ENCODE data around the gene CRTAC1. TPM values are rescaled to one million over a fixed set of nuclear protein-coding genes. Genes with fewer than 3 reads are reported as not detected.

The CRTAC1 gene
- total RNA-seq, 1 donor from 2014 or later: 128 TPM

GRCh38 chr10:97889461-97890265 lies 140.8 kb downstream of the CRTAC1 start:
- TF ChIP-seq, protein P1, sequence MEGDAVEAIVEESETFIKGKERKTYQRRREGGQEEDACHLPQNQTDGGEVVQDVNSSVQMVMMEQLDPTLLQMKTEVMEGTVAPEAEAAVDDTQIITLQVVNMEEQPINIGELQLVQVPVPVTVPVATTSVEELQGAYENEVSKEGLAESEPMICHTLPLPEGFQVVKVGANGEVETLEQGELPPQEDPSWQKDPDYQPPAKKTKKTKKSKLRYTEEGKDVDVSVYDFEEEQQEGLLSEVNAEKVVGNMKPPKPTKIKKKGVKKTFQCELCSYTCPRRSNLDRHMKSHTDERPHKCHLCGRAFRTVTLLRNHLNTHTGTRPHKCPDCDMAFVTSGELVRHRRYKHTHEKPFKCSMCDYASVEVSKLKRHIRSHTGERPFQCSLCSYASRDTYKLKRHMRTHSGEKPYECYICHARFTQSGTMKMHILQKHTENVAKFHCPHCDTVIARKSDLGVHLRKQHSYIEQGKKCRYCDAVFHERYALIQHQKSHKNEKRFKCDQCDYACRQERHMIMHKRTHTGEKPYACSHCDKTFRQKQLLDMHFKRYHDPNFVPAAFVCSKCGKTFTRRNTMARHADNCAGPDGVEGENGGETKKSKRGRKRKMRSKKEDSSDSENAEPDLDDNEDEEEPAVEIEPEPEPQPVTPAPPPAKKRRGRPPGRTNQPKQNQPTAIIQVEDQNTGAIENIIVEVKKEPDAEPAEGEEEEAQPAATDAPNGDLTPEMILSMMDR (IDR thresholded peaks at IDR 0.05): no peak
- DNase-seq (peak; percentile 89), ATAC-seq (peak; percentile 50)
- intact Hi-C loops (cut with DNase I): no loop called here
- Histone ChIP-seq H3K36me3 (no peaks in the 10 kb centered on the region), H3K27me3 (no peaks in the 10 kb centered on the region), H3K4me3 (no peak overlapping the region), H3K27ac (peak overlapping the region; percentile 80), H3K9me3 (no peaks in the 10 kb centered on the region), H3K4me1 (peaks cover 4% of the 10 kb centered on the region)

DNA sequence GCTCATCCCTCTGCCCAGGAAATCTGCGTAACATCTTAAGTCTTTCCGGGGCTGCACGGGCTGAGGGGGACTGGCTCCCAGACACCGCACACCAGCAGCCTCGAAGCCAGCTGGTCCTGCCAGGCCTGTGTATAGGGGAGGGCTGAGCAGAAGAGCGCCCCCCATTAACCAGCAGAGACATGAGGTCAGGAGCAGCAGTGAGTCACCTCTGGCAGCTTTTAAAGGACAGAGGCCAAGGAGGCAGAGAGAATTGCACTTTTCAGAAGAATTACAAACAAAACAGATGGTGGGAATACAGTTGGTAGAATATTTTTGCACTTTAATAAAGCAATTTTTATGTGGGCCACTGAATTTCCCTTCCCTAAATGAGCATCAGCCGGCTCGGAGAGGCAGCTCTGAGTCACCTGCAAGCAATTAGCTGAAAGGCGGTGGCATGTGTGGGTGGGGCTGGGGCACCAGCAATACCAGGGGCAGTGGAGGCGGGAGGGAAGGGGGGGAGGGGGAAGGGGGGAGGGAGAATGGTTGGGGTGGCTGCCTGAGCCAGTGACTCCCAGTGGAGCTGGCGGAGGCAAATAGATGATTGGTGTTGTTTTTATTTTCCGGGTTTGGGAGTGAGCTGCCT lies 141.7 kb downstream of the CRTAC1 start:
- H3K4me1 ChIP-seq: peaks cover 4% of the 10 kb centered on the region
- TF ChIP-seq, protein P1 (IDR thresholded peaks at IDR 0.05): no peak
- no peaks in the 10 kb centered on the region for H3K36me3 ChIP-seq
- DNase-seq (peak; percentile 89), ATAC-seq (peak; percentile 57)
- intact Hi-C loops (cut with DNase I): no loop called here
- no peak overlapping the region for H3K4me3 ChIP-seq
- H3K27ac ChIP-seq: peak overlapping the region; percentile 80
- H3K9me3 ChIP-seq: no peaks in the 10 kb centered on the region
- no peaks in the 10 kb centered on the region for H3K27me3 ChIP-seq

DNA sequence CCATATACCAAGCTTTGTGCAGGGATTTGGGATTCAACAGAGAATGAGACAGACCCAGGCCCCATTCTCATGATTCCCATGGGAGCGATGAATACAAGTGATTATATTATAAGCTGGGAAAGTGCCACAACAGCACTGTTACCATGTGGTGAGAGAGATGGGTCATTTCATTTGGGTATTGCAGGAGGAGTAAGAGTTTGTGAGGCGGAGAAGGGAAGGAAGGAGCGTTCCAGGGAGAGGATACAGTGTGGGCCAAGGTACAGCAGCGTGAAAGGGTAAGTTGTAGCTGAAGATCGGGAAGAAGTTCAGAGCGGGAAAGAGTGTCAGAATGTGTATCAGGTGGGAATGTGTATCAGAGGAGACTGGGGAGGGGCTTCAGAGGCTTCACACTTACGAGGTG lies 142.3 kb downstream of the CRTAC1 start:
- Histone ChIP-seq H3K27ac (peak overlapping the region; percentile 49), H3K4me3 (no peak overlapping the region), H3K4me1 (peaks cover 4% of the 10 kb centered on the region), H3K27me3 (no peaks in the 10 kb centered on the region), H3K36me3 (no peaks in the 10 kb centered on the region), H3K9me3 (no peaks in the 10 kb centered on the region)
- TF ChIP-seq, protein P1 (IDR thresholded peaks at IDR 0.05): no peak
- no peak for DNase-seq
- intact Hi-C loops (cut with DNase I): no loop called here
- no peak for ATAC-seq

- intact Hi-C loops (cut with DNase I): no loop called here
- ATAC-seq (no peak), DNase-seq (no peak)
- Histone ChIP-seq H3K4me1 (no peaks in the 10 kb centered on the region), H3K9me3 (no peaks in the 10 kb centered on the region), H3K4me3 (no peak overlapping the region), H3K27ac (no peak overlapping the region), H3K27me3 (no peaks in the 10 kb centered on the region), H3K36me3 (no peaks in the 10 kb centered on the region)
- TF ChIP-seq, protein P1 (IDR thresholded peaks at IDR 0.05): no peak
Observed at GRCh38 chr10:97887399-97887798, 143.0 kb downstream of the CRTAC1 start.

GRCh38 chr10:97886286-97886685 lies 144.1 kb downstream of the CRTAC1 start:
- Histone ChIP-seq H3K4me1 (no peaks in the 10 kb centered on the region), H3K27ac (no peak overlapping the region), H3K9me3 (no peaks in the 10 kb centered on the region), H3K36me3 (no peaks in the 10 kb centered on the region), H3K27me3 (no peaks in the 10 kb centered on the region), H3K4me3 (no peak overlapping the region)
- intact Hi-C loops (cut with DNase I): no loop called here
- TF ChIP-seq, protein P1 (IDR thresholded peaks at IDR 0.05): no peak
- DNase-seq (no peak), ATAC-seq (no peak)

Measured in upper lobe of right lung (tissue), 1 donor.